Measurements from ENCODE around the gene KL. TPM values are rescaled to one million over a fixed set of nuclear protein-coding genes. Genes with fewer than 3 reads are reported as not detected.

Gene KL
- total RNA-seq, 1 experiment from 2014 or later: 1.3 TPM

GRCh38 chr13:33108620-33109019 is 92.4 kb downstream of the KL start:
- POLR2A ChIA-PET: no interaction called here
- Mint-ChIP-seq H3K9me3 (ENCODE audit: unreplicated experiment) (no peaks in the 10 kb centered on the region), H3K4me1 (ENCODE audit: low read depth, unreplicated experiment) (peaks cover 12% of the 10 kb centered on the region), H3K36me3 (ENCODE audit: insufficient read depth, unreplicated experiment) (peaks cover 13% of the 10 kb centered on the region), H3K27me3 (ENCODE audit: insufficient read depth, unreplicated experiment) (no peaks in the 10 kb centered on the region), H3K27ac (ENCODE audit: unreplicated experiment) (no peak overlapping the region), H3K4me3 (ENCODE audit: unreplicated experiment) (no peak overlapping the region)
- BruUV-seq (replicated peaks): no TSS peak
- no peak overlapping the region for H3K4me3 ChIP-seq (ENCODE audit: low read depth, low read length)
- H3K9me3 ChIP-seq: no peaks in the 10 kb centered on the region
- peaks cover 4% of the 10 kb centered on the region for H3K4me1 ChIP-seq
- H3K36me3 ChIP-seq (ENCODE audit: control insufficient read depth, insufficient read depth, low read length): 0 out of 2 replicates have a peak, but pooled peaks cover 2% of the 10 kb centered on the region
- CTCF ChIA-PET: no interaction called here
- no peaks in the 10 kb centered on the region for H3K27me3 ChIP-seq (replicated peaks; ENCODE audit: control insufficient read depth, insufficient read depth, low read length)
- TF ChIP-seq CTCF (IDR thresholded peaks at IDR 0.05; ENCODE audit: insufficient read depth in 1 of 2, low read depth in 1 of 2, low read length in 1 of 2, severe bottlenecking in 1 of 2, unreplicated experiment in 1 of 2): no peak
- no peak for DNase-seq
- intact Hi-C loops (cut with micrococcal nuclease; ENCODE audit: unreplicated experiment): no loop called here

GRCh38 chr13:33109271-33109697 is 93.1 kb downstream of the KL start:
- ChIA-PET POLR2A (no interaction called here), CTCF (no interaction called here)
- no TSS peak for BruUV-seq (replicated peaks)
- Histone ChIP-seq H3K4me3 (ENCODE audit: low read depth, low read length) (no peak overlapping the region), H3K36me3 (ENCODE audit: control insufficient read depth, insufficient read depth, low read length) (0 out of 2 replicates have a peak, but pooled peaks cover 2% of the 10 kb centered on the region), H3K27me3 (replicated peaks; ENCODE audit: control insufficient read depth, insufficient read depth, low read length) (no peaks in the 10 kb centered on the region), H3K4me1 (peaks cover 4% of the 10 kb centered on the region), H3K9me3 (no peaks in the 10 kb centered on the region)
- H3K27me3 Mint-ChIP-seq (ENCODE audit: insufficient read depth, unreplicated experiment): no peaks in the 10 kb centered on the region
- no peaks in the 10 kb centered on the region for H3K9me3 Mint-ChIP-seq (ENCODE audit: unreplicated experiment)
- intact Hi-C loops (cut with micrococcal nuclease; ENCODE audit: unreplicated experiment): no loop called here
- DNase-seq: no peak
- H3K36me3 Mint-ChIP-seq (ENCODE audit: insufficient read depth, unreplicated experiment): peaks cover 13% of the 10 kb centered on the region
- TF ChIP-seq CTCF (IDR thresholded peaks at IDR 0.05; ENCODE audit: insufficient read depth in 1 of 2, low read depth in 1 of 2, low read length in 1 of 2, severe bottlenecking in 1 of 2, unreplicated experiment in 1 of 2): no peak
- H3K27ac Mint-ChIP-seq (ENCODE audit: unreplicated experiment): no peak overlapping the region
- no peak overlapping the region for H3K4me3 Mint-ChIP-seq (ENCODE audit: unreplicated experiment)
- peaks cover 13% of the 10 kb centered on the region for H3K4me1 Mint-ChIP-seq (ENCODE audit: low read depth, unreplicated experiment)

GRCh38 chr13:33109801-33110200 is 93.6 kb downstream of the KL start:
- H3K36me3 ChIP-seq (ENCODE audit: control insufficient read depth, insufficient read depth, low read length): 0 out of 2 replicates have a peak, but pooled peaks cover 2% of the 10 kb centered on the region
- Mint-ChIP-seq H3K27me3 (ENCODE audit: insufficient read depth, unreplicated experiment) (no peaks in the 10 kb centered on the region), H3K36me3 (ENCODE audit: insufficient read depth, unreplicated experiment) (peaks cover 13% of the 10 kb centered on the region)

More at GRCh38 chr13:33109801-33110200, 93.6 kb downstream of the KL start:
- H3K4me1 ChIP-seq: peaks cover 4% of the 10 kb centered on the region
- no peak overlapping the region for H3K27ac Mint-ChIP-seq (ENCODE audit: unreplicated experiment)
- CTCF ChIA-PET: no interaction called here
- peak in 1 of 2 experiments; percentile 6 for TF ChIP-seq CTCF (IDR thresholded peaks at IDR 0.05; ENCODE audit: insufficient read depth in 1 of 2, low read depth in 1 of 2, low read length in 1 of 2, severe bottlenecking in 1 of 2, unreplicated experiment in 1 of 2)
- DNase-seq: no peak
- POLR2A ChIA-PET: no interaction called here
- no peaks in the 10 kb centered on the region for H3K9me3 ChIP-seq
- H3K4me3 ChIP-seq (ENCODE audit: low read depth, low read length): no peak overlapping the region
- BruUV-seq (replicated peaks): no TSS peak
- intact Hi-C loops (cut with micrococcal nuclease; ENCODE audit: unreplicated experiment): no loop called here
- H3K4me3 Mint-ChIP-seq (ENCODE audit: unreplicated experiment): no peak overlapping the region
- peaks cover 18% of the 10 kb centered on the region for H3K4me1 Mint-ChIP-seq (ENCODE audit: low read depth, unreplicated experiment)
- H3K27me3 ChIP-seq (replicated peaks; ENCODE audit: control insufficient read depth, insufficient read depth, low read length): no peaks in the 10 kb centered on the region
- H3K9me3 Mint-ChIP-seq (ENCODE audit: unreplicated experiment): peaks cover 3% of the 10 kb centered on the region
